Mesenchymal stem cell (in vitro differentiated cells and primary cell): ENCODE data around the gene RABEPK.
"Not testable (repeated sequence)": the region's sequence is repeated elsewhere in the genome, so short reads cannot be mapped to it uniquely, and the experiment has no call there.

Source experiments
- DNase-seq: peaks from one replicate; pipeline ENCODE4 v3.0.0-alpha.2; 2013
- H2AFZ ChIP-seq: one replicate; pipeline ENCODE4 v1.6.1; 2013; ENCODE audit warnings: low read depth, mild to moderate bottlenecking, control low read depth, inconsistent platforms, low read length, moderate library complexity
- H2AK5ac ChIP-seq: 2 replicates; pipeline ENCODE4 v1.6.1; 2013; ENCODE audit warnings: low read length, moderate library complexity, mild to moderate bottlenecking, inconsistent platforms; ENCODE audit not compliant: severe bottlenecking
- H2BK120ac ChIP-seq: one replicate; pipeline ENCODE4 v1.6.1; 2013; ENCODE audit warnings: low read depth, mild to moderate bottlenecking, inconsistent platforms, low read length, moderate library complexity
- H2BK12ac ChIP-seq, 2 experiments: one replicate each; pipeline ENCODE4 v1.6.1; 2013; ENCODE audit warnings: inconsistent platforms in 2 of 2, low read length in 2 of 2, mild to moderate bottlenecking in 2 of 2, moderate library complexity in 2 of 2, control low read depth in 1 of 2
- H2BK15ac ChIP-seq: one replicate; pipeline ENCODE4 v1.6.1; 2013; ENCODE audit warnings: mild to moderate bottlenecking, low read depth, inconsistent platforms; ENCODE audit not compliant: poor library complexity, severe bottlenecking
- H2BK5ac ChIP-seq: 2 replicates; pipeline ENCODE4 v1.6.1; 2013; ENCODE audit warnings: low read depth, mild to moderate bottlenecking, low read length, control low read depth, inconsistent platforms; ENCODE audit not compliant: poor library complexity, severe bottlenecking
- H3K14ac ChIP-seq, 2 experiments: one replicate each; pipeline ENCODE4 v1.6.1; 2013; ENCODE audit warnings: inconsistent platforms in 2 of 2, low read length in 2 of 2, control low read depth in 1 of 2, mild to moderate bottlenecking in 1 of 2, moderate library complexity in 1 of 2
- H3K18ac ChIP-seq, 2 experiments: one replicate each; pipeline ENCODE4 v1.6.1; 2013; ENCODE audit warnings: inconsistent platforms in 2 of 2, low read length in 2 of 2, control low read depth in 1 of 2, low read depth in 1 of 2, mild to moderate bottlenecking in 1 of 2
- H3K23ac ChIP-seq, 2 experiments: one replicate each; pipeline ENCODE4 v1.6.1; 2013; ENCODE audit warnings: inconsistent platforms in 2 of 2, low read length in 2 of 2, mild to moderate bottlenecking in 2 of 2, moderate library complexity in 2 of 2, control low read depth in 1 of 2
- H3K27ac ChIP-seq: 2 replicates; pipeline ENCODE4 v1.5.1; 2013; ENCODE audit warnings: mild to moderate bottlenecking, moderate library complexity, low read length, control low read depth, inconsistent platforms; ENCODE audit not compliant: poor library complexity, severe bottlenecking
- H3K27me3 ChIP-seq, 2 experiments: 2 replicates each; pipeline versions ENCODE4 v1.6.1 to v1.7.0; 2013; ENCODE audit warnings: low read length in 2 of 2, mild to moderate bottlenecking in 2 of 2, moderate library complexity in 2 of 2, control low read depth in 1 of 2, inconsistent platforms in 1 of 2; ENCODE audit not compliant: control insufficient read depth in 1 of 2, insufficient read depth in 1 of 2
- H3K36me3 ChIP-seq, 2 experiments: 2 replicates each; pipeline versions ENCODE4 v1.6.1 to v1.7.0; 2013; ENCODE audit warnings: low read length in 2 of 2, control low read depth in 1 of 2, inconsistent platforms in 1 of 2, low read depth in 1 of 2, mild to moderate bottlenecking in 1 of 2; ENCODE audit not compliant: insufficient read depth in 2 of 2, control insufficient read depth in 1 of 2
- H3K4ac ChIP-seq, 2 experiments: one replicate each; pipeline ENCODE4 v1.6.1; 2013; ENCODE audit warnings: inconsistent platforms in 2 of 2, low read length in 2 of 2, mild to moderate bottlenecking in 2 of 2, moderate library complexity in 2 of 2, control low read depth in 1 of 2, low read depth in 1 of 2
- H3K4me1 ChIP-seq: 2 replicates; pipeline ENCODE4 v1.6.1; 2013; ENCODE audit warnings: low read depth, low read length, control low read depth; ENCODE audit not compliant: control insufficient read depth, insufficient read depth
- H3K4me2 ChIP-seq: 2 replicates; pipeline ENCODE4 v1.6.1; 2013; ENCODE audit warnings: low read length, mild to moderate bottlenecking, inconsistent platforms; ENCODE audit not compliant: poor library complexity, severe bottlenecking
- H3K4me3 ChIP-seq, 2 experiments: 2 replicates each; pipeline versions ENCODE4 v1.5.1 to v1.7.0; 2013; ENCODE audit warnings: low read length in 2 of 2, mild to moderate bottlenecking in 2 of 2, control low read depth in 1 of 2, low read depth in 1 of 2; ENCODE audit not compliant: insufficient read depth in 1 of 2
- H3K79me1 ChIP-seq: replicated peaks from 2 replicates; pipeline ENCODE4 v1.6.1; 2013; ENCODE audit warnings: mild to moderate bottlenecking, control low read depth, low read length, inconsistent platforms; ENCODE audit not compliant: poor library complexity, severe bottlenecking
- H3K9ac ChIP-seq: 2 replicates; pipeline ENCODE4 v1.7.0; 2013; ENCODE audit warnings: mild to moderate bottlenecking, low read length, moderate library complexity
- H3K9me3 ChIP-seq: 2 replicates; pipeline ENCODE4 v1.7.0; 2013; ENCODE audit warnings: mild to moderate bottlenecking, low read length; ENCODE audit not compliant: control insufficient read depth
- H4K8ac ChIP-seq: one replicate; pipeline ENCODE4 v1.6.1; 2013; ENCODE audit warnings: inconsistent platforms, mild to moderate bottlenecking, low read length, moderate library complexity
- H4K91ac ChIP-seq: one replicate; pipeline ENCODE4 v1.6.1; 2013; ENCODE audit warnings: mild to moderate bottlenecking, low read length, inconsistent platforms
- WGBS: methylation state at CpG from one replicate; pipeline ENCODE4 v1.1.7; 2013; ENCODE audit warnings: mixed read lengths; 5-methylcytosine and 5-hydroxymethylcytosine counted together

Gene RABEPK

DNA sequence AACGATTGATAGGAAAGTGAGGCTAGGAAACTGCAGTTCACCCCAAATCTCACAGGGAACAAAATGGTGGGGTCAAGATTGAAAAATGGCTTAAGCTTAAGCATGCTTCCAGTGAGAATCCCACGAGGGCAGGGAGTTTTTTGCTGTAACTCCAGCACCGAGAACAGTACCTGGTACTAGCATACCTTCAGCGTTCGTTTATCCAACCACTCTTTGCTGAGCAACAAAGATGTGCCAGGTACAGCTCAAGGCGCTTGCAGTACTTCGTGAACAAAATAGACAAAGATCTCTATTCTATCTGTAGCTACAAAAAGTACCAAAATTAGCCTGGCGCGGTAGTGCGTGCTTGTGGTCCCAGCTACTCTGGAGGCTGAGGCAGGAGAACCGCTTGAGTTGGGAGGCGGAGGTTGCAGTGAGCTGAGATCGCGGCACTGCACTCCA lies 10.0 kb upstream of the RABEPK start:
- no peak overlapping the region for H3K23ac ChIP-seq
- H3K27me3 ChIP-seq: no peaks in the 10 kb centered on the region
- peak overlapping the region; percentile 74 for H2AK5ac ChIP-seq
- H3K27ac ChIP-seq: peak overlapping the region; percentile 55
- H2AFZ ChIP-seq: no peak overlapping the region
- no peak overlapping the region for H2BK120ac ChIP-seq
- H3K4me1 ChIP-seq: peaks cover 15% of the 10 kb centered on the region
- no peak overlapping the region for H4K91ac ChIP-seq
- WGBS: 71% methylated on average over 14 of the region's 14 CpGs
- H3K9ac ChIP-seq: peak overlapping the region; percentile 91
- H4K8ac ChIP-seq: peak overlapping the region; percentile 29
- no peak overlapping the region for H3K4ac ChIP-seq
- H3K9me3 ChIP-seq: no peaks in the 10 kb centered on the region
- no peak overlapping the region for H2BK12ac ChIP-seq
- no peak overlapping the region for H2BK15ac ChIP-seq
- H3K14ac ChIP-seq: no peak overlapping the region
- peak overlapping the region; percentile 83 for H3K4me2 ChIP-seq
- peak overlapping the region in 1 of 2 experiments; percentile 79 for H3K4me3 ChIP-seq
- H3K18ac ChIP-seq: no peak overlapping the region
- no peaks in the 10 kb centered on the region for H3K36me3 ChIP-seq
- DNase-seq: no peak
- H3K79me1 ChIP-seq: no peaks in the 10 kb centered on the region
- no peak overlapping the region for H2BK5ac ChIP-seq

DNA sequence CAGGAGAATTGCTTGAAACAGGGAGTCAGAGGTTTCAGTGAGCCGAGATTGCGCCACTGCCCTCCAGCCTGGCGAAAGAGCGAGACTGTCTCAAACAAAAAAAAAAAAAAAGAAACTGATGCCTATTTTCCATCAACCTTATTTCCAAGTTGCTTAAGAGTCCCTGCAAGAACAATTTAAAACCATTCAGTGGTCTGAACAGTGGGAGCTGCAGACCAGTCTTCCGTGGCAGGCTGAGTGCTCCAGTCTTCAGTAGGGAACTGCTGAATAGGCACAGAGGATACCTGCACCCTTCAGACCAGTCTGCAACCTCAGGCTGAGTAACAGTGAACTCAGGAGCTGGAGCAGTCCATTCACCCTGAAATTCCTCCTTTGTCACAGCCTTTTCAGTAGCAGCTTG lies 5.9 kb upstream of the RABEPK start:
- H3K9me3 ChIP-seq, H3K27ac ChIP-seq, H3K4me1 ChIP-seq, H2BK15ac ChIP-seq, H4K8ac ChIP-seq, H2AK5ac ChIP-seq, H3K14ac ChIP-seq, H2BK5ac ChIP-seq, H3K18ac ChIP-seq, H3K4me3 ChIP-seq, H3K79me1 ChIP-seq, H2AFZ ChIP-seq, H2BK12ac ChIP-seq, H3K4ac ChIP-seq, H3K4me2 ChIP-seq, H3K27me3 ChIP-seq, H3K36me3 ChIP-seq, H3K23ac ChIP-seq, H4K91ac ChIP-seq, H3K9ac ChIP-seq, H2BK120ac ChIP-seq: not testable (repeated sequence)
- 95% methylated on average over 5 of the region's 5 CpGs for WGBS
- DNase-seq: peak; percentile 25

DNA sequence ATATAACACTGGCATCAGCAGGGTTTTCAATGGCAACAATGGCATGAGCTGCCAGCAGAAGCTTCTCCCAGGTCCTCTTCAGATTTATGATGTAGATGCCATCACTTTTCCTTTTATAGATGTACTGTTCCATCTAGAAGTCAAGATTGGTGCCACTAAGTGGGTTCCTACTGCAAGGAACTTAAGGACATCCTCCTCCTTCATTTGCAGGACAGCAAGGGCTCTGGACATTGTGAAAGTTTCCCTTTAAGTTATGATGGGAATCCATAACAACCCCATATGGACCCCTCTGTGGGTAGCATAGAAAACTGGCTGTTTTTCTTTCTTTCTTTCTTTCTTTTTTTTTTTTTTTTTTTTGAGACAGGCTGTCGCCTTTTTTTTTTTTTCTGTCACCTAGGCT lies 4.8 kb upstream of the RABEPK start:
- H4K91ac ChIP-seq, H3K27me3 ChIP-seq, H2BK12ac ChIP-seq, H3K4me3 ChIP-seq, H2BK5ac ChIP-seq, H4K8ac ChIP-seq, H2BK120ac ChIP-seq, H3K36me3 ChIP-seq, H3K27ac ChIP-seq, H2BK15ac ChIP-seq, H3K4me2 ChIP-seq, H3K79me1 ChIP-seq, H3K18ac ChIP-seq, H3K9me3 ChIP-seq, DNase-seq, H2AK5ac ChIP-seq, H3K23ac ChIP-seq, H3K4ac ChIP-seq, H3K4me1 ChIP-seq, H3K14ac ChIP-seq, H3K9ac ChIP-seq, H2AFZ ChIP-seq: not testable (repeated sequence)
- no CpG with 5 or more reads among the region's 1 CpG for WGBS

DNA sequence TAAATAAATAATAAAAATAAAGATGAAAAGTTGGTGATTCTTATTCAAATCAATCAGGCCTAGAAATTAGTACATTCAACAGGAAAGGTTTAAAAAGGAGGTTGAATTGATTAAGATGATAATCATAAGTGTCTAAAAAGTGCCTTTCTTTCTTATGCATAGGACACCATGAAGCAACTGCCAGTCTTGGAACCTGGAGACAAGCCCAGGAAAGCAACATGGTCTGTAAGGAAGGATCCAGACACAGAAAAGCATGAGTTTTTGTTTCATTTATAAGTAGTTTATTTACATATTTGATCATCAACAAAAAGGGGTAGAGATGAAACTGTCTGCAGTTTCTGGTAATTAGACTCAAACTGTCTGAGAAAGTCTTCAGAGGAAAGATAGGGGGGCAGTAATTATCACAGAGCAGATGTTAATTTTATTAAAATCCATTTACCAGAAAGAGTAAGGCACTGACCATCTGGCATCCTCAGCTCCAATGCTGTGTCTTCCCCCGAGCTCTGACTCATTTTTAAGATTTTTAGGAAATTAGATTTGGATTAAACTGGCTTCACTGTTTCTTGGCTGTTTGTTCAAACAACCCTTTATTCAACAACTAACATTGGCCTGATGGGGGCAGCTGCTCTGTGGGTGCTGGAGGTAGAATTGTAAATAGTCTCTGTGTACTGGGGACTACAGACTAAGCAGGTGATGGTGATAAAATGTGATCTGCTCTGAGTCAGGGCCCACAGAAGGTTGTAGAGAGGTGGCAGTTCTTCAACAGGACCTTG lies 2.7 kb downstream of the RABEPK start:
- Histone ChIP-seq H3K14ac (no peak overlapping the region), H4K91ac (no peak overlapping the region), H2BK120ac (no peak overlapping the region), H3K4ac (no peak overlapping the region), H3K4me3 (no peak overlapping the region), H3K36me3 (peaks cover 20 to 46% of the 10 kb centered on the region in 2 experiments), H3K23ac (no peak overlapping the region), H3K27ac (no peak overlapping the region), H2BK12ac (no peak overlapping the region), H3K18ac (no peak overlapping the region), H3K4me2 (no peak overlapping the region), H3K9me3 (no peaks in the 10 kb centered on the region), H2AFZ (no peak overlapping the region), H4K8ac (no peak overlapping the region), H2AK5ac (no peak overlapping the region), H3K4me1 (peaks cover 1% of the 10 kb centered on the region), H2BK15ac (no peak overlapping the region), H3K9ac (peak overlapping the region; percentile 41), H3K79me1 (peaks cover 9% of the 10 kb centered on the region), H3K27me3 (no peaks in the 10 kb centered on the region), H2BK5ac (no peak overlapping the region)
- no peak for DNase-seq
- no CpG with 5 or more reads among the region's 1 CpG for WGBS
